SK-N-SH (cell line): Measurements from ENCODE around the gene RIC8B. TPM values are rescaled to one million over a fixed set of nuclear protein-coding genes. Genes with fewer than 3 reads are reported as not detected.

Experiments
- CTCF ChIA-PET: fragments of 300-600, 350-600 bp; formaldehyde crosslinking; extraction: SDS; loops from one replicate; lab custom pipeline; 2021; lab: Yijun Ruan, JAX
- POLR2A ChIA-PET: fragments of 350-600 bp; sonication (Branson Sonifier 250); formaldehyde crosslinking; extraction: SDS; loops from one replicate; lab custom pipeline; 2020; ENCODE audit warnings: antibody characterized with exemption, inconsistent platforms; lab: Yijun Ruan, JAX
- DNase-seq: peaks from one replicate; pipeline ENCODE4 v3.0.0; 2012
- H2AFZ ChIP-seq: fragments of 200-600 bp; sonication (generic); 2 replicates; pipeline ENCODE4 v1.8.1; 2016; ENCODE audit warnings: antibody characterized with exemption, mild to moderate bottlenecking, low read depth
- H3F3A ChIP-seq: fragments of 200-600 bp; sonication (generic); replicated peaks from 2 replicates; pipeline ENCODE3; 2016; ENCODE audit warnings: antibody characterized with exemption, mild to moderate bottlenecking; ENCODE audit not compliant: insufficient read depth
- H3K27ac ChIP-seq, 2 experiments: fragments of 200-500 bp in 1 of 2; fragments of 200-600 bp in 1 of 2; sonication (Bioruptor generic) in 1 of 2; sonication (generic), shearing (Covaris generic) in 1 of 2; 2 replicates each; pipeline versions ENCODE4 v1.5.1 to v1.6.1; 2014 to 2016; ENCODE audit warnings: low read depth in 2 of 2, inconsistent platforms in 1 of 2, low read length in 1 of 2, mild to moderate bottlenecking in 1 of 2, mixed read lengths in 1 of 2
- H3K27me3 ChIP-seq: fragments of 200-600 bp; sonication (generic), shearing (Covaris generic); 2 replicates; pipeline ENCODE4 v1.6.1; 2016; ENCODE audit warnings: mixed run types; ENCODE audit not compliant: insufficient read depth
- H3K36me3 ChIP-seq, 2 experiments: fragments of 200-500 bp in 1 of 2; fragments of 200-600 bp in 1 of 2; sonication (Bioruptor generic) in 1 of 2; sonication (generic) in 1 of 2; replicated peaks in 1 of 2; 2 replicates each; pipeline versions ENCODE3 to v1.5.1; 2014 to 2016; ENCODE audit warnings: low read length in 1 of 2, mild to moderate bottlenecking in 1 of 2; ENCODE audit not compliant: insufficient read depth in 2 of 2, control insufficient read depth in 1 of 2
- H3K4me1 ChIP-seq, 2 experiments: fragments of 200-500 bp in 1 of 2; fragments of 200-600 bp in 1 of 2; sonication (Bioruptor generic) in 1 of 2; sonication (generic), shearing (Covaris generic) in 1 of 2; 2 replicates each; pipeline versions ENCODE4 v1.5.1 to v1.6.1; 2014 to 2016; ENCODE audit warnings: low read depth in 1 of 2, low read length in 1 of 2, mixed run types in 1 of 2; ENCODE audit not compliant: insufficient read depth in 2 of 2, control insufficient read depth in 1 of 2
- H3K4me2 ChIP-seq: fragments of 200-600 bp; sonication (generic), shearing (Covaris generic); 2 replicates; pipeline ENCODE4 v1.6.1; 2017; ENCODE audit warnings: mixed run types
- H3K4me3 ChIP-seq, 2 experiments: fragments of 200-500 bp in 1 of 2; fragments of 200-600 bp in 1 of 2; sonication (Bioruptor generic) in 1 of 2; sonication (generic), shearing (Covaris generic) in 1 of 2; 2 replicates each; pipeline versions ENCODE4 v1.5.1 to v1.8.1; 2014 to 2016; ENCODE audit warnings: low read depth in 2 of 2, inconsistent platforms in 1 of 2, low read length in 1 of 2, mild to moderate bottlenecking in 1 of 2, mixed read lengths in 1 of 2, moderate library complexity in 1 of 2
- H3K79me2 ChIP-seq: fragments of 200-600 bp; sonication (generic); 2 replicates; pipeline ENCODE4 v1.8.1; 2017; ENCODE audit warnings: mild to moderate bottlenecking; ENCODE audit not compliant: insufficient read depth
- H3K9ac ChIP-seq: fragments of 200-600 bp; sonication (generic); 2 replicates; pipeline ENCODE4 v1.6.1; 2017; ENCODE audit warnings: mixed run types
- H3K9me2 ChIP-seq: fragments of 200-600 bp; sonication (generic); 2 replicates; pipeline ENCODE4 v1.6.1; 2017; ENCODE audit warnings: mixed run types
- H3K9me3 ChIP-seq: fragments of 200-600 bp; sonication (generic); 2 replicates; pipeline ENCODE4 v1.6.1; 2017; ENCODE audit warnings: mixed run types, mild to moderate bottlenecking, moderate library complexity
- H4K20me1 ChIP-seq: fragments of 200-600 bp; sonication (generic); 2 replicates; pipeline ENCODE4 v1.6.1; 2017; ENCODE audit warnings: mild to moderate bottlenecking, mixed run types; ENCODE audit not compliant: insufficient read depth
- EZH2phosphoT487 ChIP-seq: fragments of 200-600 bp; sonication (generic); IDR thresholded peaks from 2 replicates; pipeline ENCODE4 v1.6.1; 2017; ENCODE audit warnings: low read depth, mixed run types, mild to moderate bottlenecking, antibody characterized with exemption, moderate library complexity, borderline replicate concordance
- GATA2 ChIP-seq: sonication (generic); formaldehyde crosslinking; IDR thresholded peaks from 2 replicates; pipeline ENCODE4 v1.5.0; 2020; ENCODE audit warnings: mild to moderate bottlenecking, missing genetic modification reagents
- JUND ChIP-seq: IDR thresholded peaks from 2 replicates; pipeline ENCODE4 v1.4.0; 2012
- MEF2A ChIP-seq: IDR thresholded peaks from 2 replicates; pipeline ENCODE4 v1.4.0; 2012; ENCODE audit warnings: low read depth, borderline replicate concordance
- MXI1 ChIP-seq: IDR thresholded peaks from 2 replicates; pipeline ENCODE4 v1.6.1; 2012; ENCODE audit warnings: mild to moderate bottlenecking, low read depth, low read length, improper control_type of control experiment
- NFIC ChIP-seq: IDR thresholded peaks from 2 replicates; pipeline ENCODE4 v1.4.0; 2012; ENCODE audit warnings: borderline replicate concordance
- RFX5 ChIP-seq: IDR thresholded peaks from 2 replicates; pipeline ENCODE4 v1.6.1; 2012; ENCODE audit warnings: mild to moderate bottlenecking, improper control_type of control experiment, low read length
- SIN3A ChIP-seq: IDR thresholded peaks from 2 replicates; pipeline ENCODE4 v1.6.1; 2012; ENCODE audit warnings: low read depth, mild to moderate bottlenecking, low read length, moderate library complexity, borderline replicate concordance
- TAF1 ChIP-seq: IDR thresholded peaks from 2 replicates; pipeline ENCODE4 v1.6.1; 2012; ENCODE audit warnings: low read depth, mild to moderate bottlenecking, low read length, moderate library complexity, borderline replicate concordance
- TCF12 ChIP-seq: IDR thresholded peaks from 2 replicates; pipeline ENCODE4 v1.4.0; 2012
- YY1 ChIP-seq: IDR thresholded peaks from 2 replicates; pipeline ENCODE4 v1.4.0; 2012; ENCODE audit warnings: low read depth, mild to moderate bottlenecking
- WGBS: methylation state at CpG from one replicate; pipeline ENCODE4 v1.1.6; 2017; ENCODE audit warnings: low lambda C conversion rate; 5-methylcytosine and 5-hydroxymethylcytosine counted together
- polyA plus RNA-seq, 3 experiments: library from polyadenylated mRNA; depleted of rRNA; stranded (reverse); fragments of >200 nt; gene quantifications; 2 replicates each; pipeline ENCODE4 v1.2.3, GENCODE V29; 2012
- TF ChIP-seq, protein P1 (sequence below): IDR thresholded peaks from 2 replicates; pipeline ENCODE4 v1.4.0; 2012; ENCODE audit warnings: low read depth, borderline replicate concordance
- TF ChIP-seq, protein P2 (sequence below): fragments of 150-350 bp; IDR thresholded peaks from 2 replicates; pipeline ENCODE4 v1.6.1; 2016; ENCODE audit warnings: mild to moderate bottlenecking, low read depth, low read length
- TF ChIP-seq, protein P3 (sequence below): IDR thresholded peaks from 2 replicates; pipeline ENCODE4 v1.6.1; 2012; ENCODE audit warnings: mild to moderate bottlenecking, low read depth, low read length, moderate library complexity

RIC8B gene
- polyA plus RNA-seq, 1 of the 3 experiments (the other 2 are of a cell fraction) = 6.2 TPM

DNA sequence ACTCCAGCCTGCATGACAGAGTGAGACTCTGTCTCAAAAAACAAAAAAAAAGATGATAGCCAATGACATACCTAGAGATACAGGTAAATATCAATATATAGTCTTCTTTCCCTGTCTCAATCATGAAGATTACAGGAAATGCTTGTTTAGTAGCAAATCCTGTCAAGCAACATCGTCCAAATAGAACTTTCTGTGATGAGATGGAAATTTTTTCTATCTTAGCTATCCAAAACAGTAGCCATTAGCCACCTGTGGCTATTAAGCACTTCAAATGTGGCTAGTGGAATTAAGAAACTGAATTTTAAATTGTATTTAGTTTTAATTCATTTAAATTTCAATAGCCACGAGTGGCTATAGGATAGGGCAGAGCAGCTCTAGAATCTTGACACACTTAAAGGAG is 33.2 kb upstream of the RIC8B start:
- Histone ChIP-seq H3K4me2 (no peak overlapping the region), H3K36me3 (no peaks in the 10 kb centered on the region), H3K79me2 (no peaks in the 10 kb centered on the region), H3K4me1 (no peaks in the 10 kb centered on the region; a peak in 1 of 4 replicates), H3K27me3 (no peaks in the 10 kb centered on the region), H4K20me1 (no peaks in the 10 kb centered on the region), H3K4me3 (no peak overlapping the region), H3K9ac (no peak overlapping the region), H3F3A (no peaks in the 10 kb centered on the region), H3K9me3 (no peaks in the 10 kb centered on the region), H2AFZ (no peak overlapping the region), H3K9me2 (no peaks in the 10 kb centered on the region), H3K27ac (no peak overlapping the region)
- no peak for TF ChIP-seq NFIC
- no peak for TF ChIP-seq YY1
- TF ChIP-seq GATA2 (CRISPR knock-in tag) = no peak
- no peak for TF ChIP-seq RFX5
- no peak for TF ChIP-seq TCF12
- TF ChIP-seq JUND = no peak
- TF ChIP-seq SIN3A = no peak
- TF ChIP-seq, protein P1, sequence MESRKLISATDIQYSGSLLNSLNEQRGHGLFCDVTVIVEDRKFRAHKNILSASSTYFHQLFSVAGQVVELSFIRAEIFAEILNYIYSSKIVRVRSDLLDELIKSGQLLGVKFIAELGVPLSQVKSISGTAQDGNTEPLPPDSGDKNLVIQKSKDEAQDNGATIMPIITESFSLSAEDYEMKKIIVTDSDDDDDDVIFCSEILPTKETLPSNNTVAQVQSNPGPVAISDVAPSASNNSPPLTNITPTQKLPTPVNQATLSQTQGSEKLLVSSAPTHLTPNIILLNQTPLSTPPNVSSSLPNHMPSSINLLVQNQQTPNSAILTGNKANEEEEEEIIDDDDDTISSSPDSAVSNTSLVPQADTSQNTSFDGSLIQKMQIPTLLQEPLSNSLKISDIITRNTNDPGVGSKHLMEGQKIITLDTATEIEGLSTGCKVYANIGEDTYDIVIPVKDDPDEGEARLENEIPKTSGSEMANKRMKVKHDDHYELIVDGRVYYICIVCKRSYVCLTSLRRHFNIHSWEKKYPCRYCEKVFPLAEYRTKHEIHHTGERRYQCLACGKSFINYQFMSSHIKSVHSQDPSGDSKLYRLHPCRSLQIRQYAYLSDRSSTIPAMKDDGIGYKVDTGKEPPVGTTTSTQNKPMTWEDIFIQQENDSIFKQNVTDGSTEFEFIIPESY = no peak
- TF ChIP-seq, protein P2, sequence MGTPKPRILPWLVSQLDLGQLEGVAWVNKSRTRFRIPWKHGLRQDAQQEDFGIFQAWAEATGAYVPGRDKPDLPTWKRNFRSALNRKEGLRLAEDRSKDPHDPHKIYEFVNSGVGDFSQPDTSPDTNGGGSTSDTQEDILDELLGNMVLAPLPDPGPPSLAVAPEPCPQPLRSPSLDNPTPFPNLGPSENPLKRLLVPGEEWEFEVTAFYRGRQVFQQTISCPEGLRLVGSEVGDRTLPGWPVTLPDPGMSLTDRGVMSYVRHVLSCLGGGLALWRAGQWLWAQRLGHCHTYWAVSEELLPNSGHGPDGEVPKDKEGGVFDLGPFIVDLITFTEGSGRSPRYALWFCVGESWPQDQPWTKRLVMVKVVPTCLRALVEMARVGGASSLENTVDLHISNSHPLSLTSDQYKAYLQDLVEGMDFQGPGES = no peak
- TF ChIP-seq TAF1 = no peak
- TF ChIP-seq EZH2phosphoT487 = no peak
- TF ChIP-seq MXI1 = no peak
- TF ChIP-seq, protein P3, sequence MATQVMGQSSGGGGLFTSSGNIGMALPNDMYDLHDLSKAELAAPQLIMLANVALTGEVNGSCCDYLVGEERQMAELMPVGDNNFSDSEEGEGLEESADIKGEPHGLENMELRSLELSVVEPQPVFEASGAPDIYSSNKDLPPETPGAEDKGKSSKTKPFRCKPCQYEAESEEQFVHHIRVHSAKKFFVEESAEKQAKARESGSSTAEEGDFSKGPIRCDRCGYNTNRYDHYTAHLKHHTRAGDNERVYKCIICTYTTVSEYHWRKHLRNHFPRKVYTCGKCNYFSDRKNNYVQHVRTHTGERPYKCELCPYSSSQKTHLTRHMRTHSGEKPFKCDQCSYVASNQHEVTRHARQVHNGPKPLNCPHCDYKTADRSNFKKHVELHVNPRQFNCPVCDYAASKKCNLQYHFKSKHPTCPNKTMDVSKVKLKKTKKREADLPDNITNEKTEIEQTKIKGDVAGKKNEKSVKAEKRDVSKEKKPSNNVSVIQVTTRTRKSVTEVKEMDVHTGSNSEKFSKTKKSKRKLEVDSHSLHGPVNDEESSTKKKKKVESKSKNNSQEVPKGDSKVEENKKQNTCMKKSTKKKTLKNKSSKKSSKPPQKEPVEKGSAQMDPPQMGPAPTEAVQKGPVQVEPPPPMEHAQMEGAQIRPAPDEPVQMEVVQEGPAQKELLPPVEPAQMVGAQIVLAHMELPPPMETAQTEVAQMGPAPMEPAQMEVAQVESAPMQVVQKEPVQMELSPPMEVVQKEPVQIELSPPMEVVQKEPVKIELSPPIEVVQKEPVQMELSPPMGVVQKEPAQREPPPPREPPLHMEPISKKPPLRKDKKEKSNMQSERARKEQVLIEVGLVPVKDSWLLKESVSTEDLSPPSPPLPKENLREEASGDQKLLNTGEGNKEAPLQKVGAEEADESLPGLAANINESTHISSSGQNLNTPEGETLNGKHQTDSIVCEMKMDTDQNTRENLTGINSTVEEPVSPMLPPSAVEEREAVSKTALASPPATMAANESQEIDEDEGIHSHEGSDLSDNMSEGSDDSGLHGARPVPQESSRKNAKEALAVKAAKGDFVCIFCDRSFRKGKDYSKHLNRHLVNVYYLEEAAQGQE = no peak
- no peak for TF ChIP-seq MEF2A
- 64% methylated on average over 2 of the region's 2 CpGs for WGBS
- CTCF ChIA-PET = interaction anchor here (1.2 kb wide), 1 partner anchor 18 kb away, joined by 3 read pairs; no protein-coding TSS in a partner anchor
- POLR2A ChIA-PET = no interaction called here
- DNase-seq = no peak
